Omental fat pad (tissue), 4 donors: ENCODE data around the gene ABCG1. TPM values are rescaled to one million over a fixed set of nuclear protein-coding genes. Genes with fewer than 3 reads are reported as not detected.

Experiments used
- ATAC-seq: fragments of 150-250 bp; one replicate; pipeline ENCODE4 v1.9.1; 2016; ENCODE audit warnings: mild to moderate bottlenecking, moderate library complexity; ENCODE audit not compliant: low FRiP score
- DNase-seq: peaks from one replicate; pipeline ENCODE4 v3.0.0-alpha.2; 2019; ENCODE audit warnings: low spot score
- total RNA-seq, 4 donors: library from RNA; depleted of rRNA; stranded (reverse); fragments of >200 nt; gene quantifications; one replicate each; pipeline ENCODE4 v1.1.0, GENCODE V29; 2016
- TF ChIP-seq, protein P1 (sequence below), 3 donors: fragments of 450-650 bp; IDR thresholded peaks; one replicate each; pipeline ENCODE4 v1.5.1; 2016 to 2017; ENCODE audit warnings: antibody characterized with exemption in 3 of 3, mild to moderate bottlenecking in 3 of 3, moderate library complexity in 2 of 3

The ABCG1 gene
- total RNA-seq, 4 donors from 2014 or later, result 9.8 to 45.1 (median 30.2) TPM

DNA sequence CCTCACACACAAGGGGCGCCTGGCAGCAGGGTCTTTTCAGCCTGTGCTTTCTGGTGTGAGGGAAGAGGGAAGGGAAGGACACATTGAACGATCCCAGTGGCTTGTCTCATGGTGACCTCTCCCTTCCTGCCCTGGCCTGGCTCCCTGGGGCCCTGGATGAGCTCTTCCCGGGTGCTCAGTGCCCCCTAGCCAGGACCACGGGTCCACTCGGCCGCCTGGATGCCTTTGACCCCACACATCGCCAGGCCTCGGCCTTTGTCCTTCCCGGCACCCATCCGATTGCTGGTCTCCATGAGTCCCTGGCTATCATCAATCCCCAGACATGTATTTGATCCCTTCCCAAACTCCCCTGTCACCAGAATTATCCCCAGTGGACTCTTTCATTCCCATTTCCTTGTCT, 102.3 kb downstream of the ABCG1 start:
- ATAC-seq, result no peak
- TF ChIP-seq, protein P1, sequence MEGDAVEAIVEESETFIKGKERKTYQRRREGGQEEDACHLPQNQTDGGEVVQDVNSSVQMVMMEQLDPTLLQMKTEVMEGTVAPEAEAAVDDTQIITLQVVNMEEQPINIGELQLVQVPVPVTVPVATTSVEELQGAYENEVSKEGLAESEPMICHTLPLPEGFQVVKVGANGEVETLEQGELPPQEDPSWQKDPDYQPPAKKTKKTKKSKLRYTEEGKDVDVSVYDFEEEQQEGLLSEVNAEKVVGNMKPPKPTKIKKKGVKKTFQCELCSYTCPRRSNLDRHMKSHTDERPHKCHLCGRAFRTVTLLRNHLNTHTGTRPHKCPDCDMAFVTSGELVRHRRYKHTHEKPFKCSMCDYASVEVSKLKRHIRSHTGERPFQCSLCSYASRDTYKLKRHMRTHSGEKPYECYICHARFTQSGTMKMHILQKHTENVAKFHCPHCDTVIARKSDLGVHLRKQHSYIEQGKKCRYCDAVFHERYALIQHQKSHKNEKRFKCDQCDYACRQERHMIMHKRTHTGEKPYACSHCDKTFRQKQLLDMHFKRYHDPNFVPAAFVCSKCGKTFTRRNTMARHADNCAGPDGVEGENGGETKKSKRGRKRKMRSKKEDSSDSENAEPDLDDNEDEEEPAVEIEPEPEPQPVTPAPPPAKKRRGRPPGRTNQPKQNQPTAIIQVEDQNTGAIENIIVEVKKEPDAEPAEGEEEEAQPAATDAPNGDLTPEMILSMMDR (IDR thresholded peaks at IDR 0.05), result no peak
- no peak for DNase-seq

DNA sequence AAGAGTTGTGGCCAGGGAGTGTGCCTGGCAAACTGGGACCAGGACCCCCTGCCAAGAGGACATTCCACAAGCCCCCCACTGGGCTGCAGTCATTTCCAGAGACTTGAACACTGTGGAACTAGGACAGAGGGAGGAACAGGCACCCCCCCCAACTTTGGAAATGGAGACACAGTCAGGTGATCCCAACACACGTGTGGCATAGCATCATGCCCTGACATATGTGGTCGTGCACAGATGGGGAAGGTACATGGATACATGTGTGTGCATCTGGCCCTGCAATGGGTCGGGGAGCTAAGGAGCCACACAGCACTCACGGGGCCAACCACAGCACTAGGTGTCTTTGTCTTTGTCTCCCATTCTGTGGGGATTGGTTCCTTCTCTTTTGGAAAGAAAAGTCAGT, 102.9 kb downstream of the ABCG1 start:
- DNase-seq (no peak), ATAC-seq (no peak)
- TF ChIP-seq, protein P1 (IDR thresholded peaks at IDR 0.05), result no peak

- TF ChIP-seq, protein P1 (IDR thresholded peaks at IDR 0.05), result no peak
- ATAC-seq, result no peak
- no peak for DNase-seq
Observed at GRCh38 chr21:42324896-42325295, 106.0 kb downstream of the ABCG1 start.

GRCh38 chr21:42330380-42331371, 111.7 kb downstream of the ABCG1 start:
- TF ChIP-seq, protein P1 (IDR thresholded peaks at IDR 0.05), result no peak
- ATAC-seq, result no peak
- DNase-seq, result no peak

DNA sequence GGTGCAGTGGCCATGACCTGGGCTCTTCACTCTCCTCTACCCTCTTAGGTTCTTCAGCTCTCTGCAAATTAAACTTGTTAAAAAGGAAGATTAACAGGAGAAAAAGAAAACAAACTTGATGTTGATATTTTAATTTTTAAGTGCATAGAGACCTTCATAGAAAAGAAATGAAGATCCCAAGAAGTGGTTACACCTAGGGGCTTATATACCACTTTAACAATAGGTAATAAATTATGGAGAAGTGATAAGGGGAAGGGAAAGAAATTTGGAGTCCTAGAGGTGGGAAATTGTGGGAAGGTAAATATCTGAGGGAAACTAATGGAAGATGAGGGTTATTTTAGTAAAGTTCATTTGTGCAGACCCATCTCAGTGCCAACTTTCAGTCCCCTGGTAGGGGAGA, 112.7 kb downstream of the ABCG1 start:
- ATAC-seq (no peak), DNase-seq (no peak)
- TF ChIP-seq, protein P1 (IDR thresholded peaks at IDR 0.05), result no peak

- TF ChIP-seq, protein P1 (IDR thresholded peaks at IDR 0.05), result no peak
- no peak for ATAC-seq
- DNase-seq, result no peak
Observed at GRCh38 chr21:42332557-42333317, 113.8 kb downstream of the ABCG1 start.
